KMS-11 (cell line): ENCODE measurements around the gene VCL.
"Not testable (repeated sequence)": the region's sequence is repeated elsewhere in the genome, so short reads cannot be mapped to it uniquely, and the experiment has no call there.

Experiments used
- H2AFZ ChIP-seq: fragments of 200-600 bp; sonication (generic); 2 replicates; pipeline ENCODE4 v1.6.1; 2016; ENCODE audit warnings: antibody characterized with exemption, mixed run types, low read depth
- H3K27ac ChIP-seq: fragments of 200-600 bp; sonication (generic); 2 replicates; pipeline ENCODE4 v1.6.1; 2016; ENCODE audit warnings: mild to moderate bottlenecking, mixed run types
- H3K27me3 ChIP-seq: fragments of 200-600 bp; sonication (generic); 2 replicates; pipeline ENCODE4 v1.6.1; 2017; ENCODE audit warnings: mild to moderate bottlenecking, low read depth, mixed run types, moderate library complexity; ENCODE audit not compliant: insufficient read depth
- H3K36me3 ChIP-seq: fragments of 200-600 bp; sonication (generic); 2 replicates; pipeline ENCODE4 v1.6.1; 2017; ENCODE audit warnings: mild to moderate bottlenecking, mixed run types; ENCODE audit not compliant: insufficient read depth
- H3K4me1 ChIP-seq: fragments of 200-600 bp; sonication (generic); 2 replicates; pipeline ENCODE4 v1.6.1; 2016; ENCODE audit warnings: mild to moderate bottlenecking, low read depth, mixed run types; ENCODE audit not compliant: poor library complexity, severe bottlenecking
- H3K4me2 ChIP-seq: fragments of 200-600 bp; sonication (generic); 2 replicates; pipeline ENCODE4 v1.7.0; 2016; ENCODE audit warnings: mild to moderate bottlenecking, mixed run types
- H3K4me3 ChIP-seq: fragments of 200-600 bp; sonication (generic); IDR thresholded peaks from 2 replicates; pipeline ENCODE4 v1.6.1; 2017; ENCODE audit warnings: low read depth, low read length, mixed read lengths; ENCODE audit not compliant: insufficient read depth
- H3K79me2 ChIP-seq: fragments of 200-600 bp; sonication (generic); 2 replicates; pipeline ENCODE4 v1.6.1; 2016; ENCODE audit warnings: low read depth, mixed run types; ENCODE audit not compliant: insufficient read depth
- H3K9ac ChIP-seq: fragments of 200-600 bp; sonication (generic); 2 replicates; pipeline ENCODE4 v1.6.1; 2016; ENCODE audit warnings: mild to moderate bottlenecking, mixed run types
- H4K20me1 ChIP-seq: fragments of 200-600 bp; sonication (generic); 2 replicates; pipeline ENCODE4 v1.6.1; 2016; ENCODE audit warnings: mild to moderate bottlenecking, mixed run types; ENCODE audit not compliant: insufficient read depth
- TF ChIP-seq, protein P1 (sequence below): fragments of 200-600 bp; sonication (generic); conservative IDR thresholded peaks from 2 replicates; pipeline ENCODE4 v1.6.1; 2017; ENCODE audit warnings: low read depth, mild to moderate bottlenecking, antibody characterized with exemption, low read length, moderate library complexity, mixed read lengths

VCL gene

DNA sequence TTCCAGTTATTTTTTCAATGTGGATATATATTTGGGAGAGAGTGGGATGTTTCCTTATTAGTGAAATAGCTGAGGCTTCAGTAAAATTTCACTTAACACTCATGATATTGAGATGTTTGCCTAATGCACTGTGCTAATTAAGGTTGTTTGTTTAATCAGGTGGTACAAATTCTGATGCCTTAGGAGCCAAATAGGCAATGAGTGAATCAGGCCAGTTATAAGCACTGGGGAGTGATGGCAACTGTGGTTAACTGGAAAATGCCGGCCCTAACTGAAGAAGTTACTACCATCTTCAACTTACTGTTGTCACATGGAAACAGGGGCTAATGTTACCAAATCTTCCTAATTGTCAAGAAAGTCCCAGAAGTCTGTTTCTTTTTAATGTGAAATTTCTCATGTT is 32.0 kb downstream of the VCL start:
- H3K36me3 ChIP-seq, result no peaks in the 10 kb centered on the region
- TF ChIP-seq, protein P1, sequence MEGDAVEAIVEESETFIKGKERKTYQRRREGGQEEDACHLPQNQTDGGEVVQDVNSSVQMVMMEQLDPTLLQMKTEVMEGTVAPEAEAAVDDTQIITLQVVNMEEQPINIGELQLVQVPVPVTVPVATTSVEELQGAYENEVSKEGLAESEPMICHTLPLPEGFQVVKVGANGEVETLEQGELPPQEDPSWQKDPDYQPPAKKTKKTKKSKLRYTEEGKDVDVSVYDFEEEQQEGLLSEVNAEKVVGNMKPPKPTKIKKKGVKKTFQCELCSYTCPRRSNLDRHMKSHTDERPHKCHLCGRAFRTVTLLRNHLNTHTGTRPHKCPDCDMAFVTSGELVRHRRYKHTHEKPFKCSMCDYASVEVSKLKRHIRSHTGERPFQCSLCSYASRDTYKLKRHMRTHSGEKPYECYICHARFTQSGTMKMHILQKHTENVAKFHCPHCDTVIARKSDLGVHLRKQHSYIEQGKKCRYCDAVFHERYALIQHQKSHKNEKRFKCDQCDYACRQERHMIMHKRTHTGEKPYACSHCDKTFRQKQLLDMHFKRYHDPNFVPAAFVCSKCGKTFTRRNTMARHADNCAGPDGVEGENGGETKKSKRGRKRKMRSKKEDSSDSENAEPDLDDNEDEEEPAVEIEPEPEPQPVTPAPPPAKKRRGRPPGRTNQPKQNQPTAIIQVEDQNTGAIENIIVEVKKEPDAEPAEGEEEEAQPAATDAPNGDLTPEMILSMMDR, result no peak
- H3K79me2 ChIP-seq, result no peaks in the 10 kb centered on the region
- H3K27me3 ChIP-seq, result no peaks in the 10 kb centered on the region
- H3K4me1 ChIP-seq, result no peaks in the 10 kb centered on the region
- H3K9ac ChIP-seq, result no peak overlapping the region
- H3K4me2 ChIP-seq, result no peak overlapping the region
- no peaks in the 10 kb centered on the region for H4K20me1 ChIP-seq
- H3K4me3 ChIP-seq, result no peak overlapping the region
- H3K27ac ChIP-seq, result no peak overlapping the region
- no peak overlapping the region for H2AFZ ChIP-seq

DNA sequence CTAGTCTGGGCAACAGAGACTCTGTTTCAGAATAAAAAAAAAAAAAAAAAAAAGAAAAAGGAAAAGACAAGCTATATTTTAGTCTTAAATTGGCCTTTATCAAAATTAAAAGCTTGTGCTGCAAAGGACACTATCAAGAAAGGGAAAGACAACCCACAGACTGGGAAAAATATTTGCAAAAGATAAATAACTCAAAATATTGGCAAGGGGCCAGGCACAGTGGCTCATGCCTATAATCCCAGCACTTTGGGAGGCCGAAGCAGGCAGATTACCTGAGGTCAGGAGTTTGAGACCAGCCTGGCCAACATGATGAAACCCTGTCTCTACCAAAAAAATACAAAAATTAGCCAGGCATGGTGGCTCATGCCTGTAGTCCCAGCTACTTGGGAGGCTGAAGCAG is 34.3 kb downstream of the VCL start:
- H3K27me3 ChIP-seq, H3K36me3 ChIP-seq, H4K20me1 ChIP-seq, H3K4me1 ChIP-seq, H3K9ac ChIP-seq, H2AFZ ChIP-seq, H3K79me2 ChIP-seq, H3K4me3 ChIP-seq, H3K4me2 ChIP-seq, H3K27ac ChIP-seq: not testable (repeated sequence)

DNA sequence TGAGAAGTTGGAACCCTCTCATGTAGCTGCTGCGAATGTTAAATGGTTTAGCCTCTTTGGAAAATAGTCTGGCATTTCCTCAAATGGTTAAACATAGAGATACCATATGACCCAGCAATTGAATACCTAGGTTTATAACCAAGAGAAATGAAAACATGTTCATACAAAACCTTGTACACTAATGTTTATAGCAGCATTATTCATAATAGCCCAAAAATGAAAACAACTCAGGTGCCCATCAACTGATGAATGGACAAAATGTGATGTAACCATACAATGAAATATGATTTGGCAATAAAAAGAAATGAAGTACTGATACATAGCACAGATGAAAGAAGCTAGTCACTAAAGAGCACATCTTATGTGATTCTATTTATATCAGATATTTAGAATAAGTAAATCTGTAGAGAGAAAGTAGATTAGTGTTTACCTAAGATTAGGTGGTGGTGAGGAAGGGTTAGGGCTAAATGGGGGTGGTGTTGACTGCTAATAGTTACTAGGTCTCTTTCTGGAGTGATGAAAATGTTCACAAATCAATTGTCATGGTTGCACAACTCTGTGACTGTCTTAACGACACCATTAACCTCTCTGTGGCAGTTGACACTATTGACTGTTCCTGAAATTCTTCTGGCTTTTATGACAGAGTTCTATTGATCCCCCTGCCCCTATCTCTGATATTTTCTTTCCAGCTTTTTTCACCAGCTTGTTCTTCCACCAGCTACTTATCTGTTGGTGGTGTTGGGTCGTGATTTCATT is 35.2 kb downstream of the VCL start:
- H3K36me3 ChIP-seq, result no peaks in the 10 kb centered on the region
- H2AFZ ChIP-seq, result no peak overlapping the region
- H3K27me3 ChIP-seq, result no peaks in the 10 kb centered on the region
- no peaks in the 10 kb centered on the region for H3K4me1 ChIP-seq
- no peak overlapping the region for H3K4me2 ChIP-seq
- no peaks in the 10 kb centered on the region for H3K79me2 ChIP-seq
- TF ChIP-seq, protein P1, result no peak
- no peak overlapping the region for H3K27ac ChIP-seq
- H3K9ac ChIP-seq, result no peak overlapping the region
- no peak overlapping the region for H3K4me3 ChIP-seq
- no peaks in the 10 kb centered on the region for H4K20me1 ChIP-seq

DNA sequence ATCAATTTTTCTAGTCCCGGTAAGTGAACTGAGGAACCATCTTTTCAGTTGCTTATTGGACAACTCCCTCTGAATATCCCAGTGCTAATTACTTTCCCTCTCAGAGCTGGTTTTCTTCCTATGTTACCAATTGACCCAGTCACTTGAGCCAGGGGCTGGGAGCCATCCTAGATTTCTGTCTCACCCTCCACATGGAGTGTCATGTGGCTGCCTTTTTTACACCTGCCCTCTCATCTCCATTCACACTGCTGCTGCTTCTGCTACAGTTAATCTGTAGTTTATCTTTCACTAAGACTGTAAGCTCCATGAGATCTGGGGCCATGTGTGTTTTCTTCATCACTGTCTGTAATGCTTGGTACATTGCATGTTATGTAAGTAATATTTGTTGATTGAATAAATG is 35.8 kb downstream of the VCL start:
- no peaks in the 10 kb centered on the region for H3K36me3 ChIP-seq
- H3K27ac ChIP-seq, result no peak overlapping the region
- no peak overlapping the region for H3K9ac ChIP-seq
- TF ChIP-seq, protein P1, result no peak
- H3K4me2 ChIP-seq, result no peak overlapping the region
- no peaks in the 10 kb centered on the region for H3K27me3 ChIP-seq
- no peaks in the 10 kb centered on the region for H4K20me1 ChIP-seq
- H3K4me1 ChIP-seq, result no peaks in the 10 kb centered on the region
- no peak overlapping the region for H2AFZ ChIP-seq
- no peak overlapping the region for H3K4me3 ChIP-seq
- no peaks in the 10 kb centered on the region for H3K79me2 ChIP-seq

DNA sequence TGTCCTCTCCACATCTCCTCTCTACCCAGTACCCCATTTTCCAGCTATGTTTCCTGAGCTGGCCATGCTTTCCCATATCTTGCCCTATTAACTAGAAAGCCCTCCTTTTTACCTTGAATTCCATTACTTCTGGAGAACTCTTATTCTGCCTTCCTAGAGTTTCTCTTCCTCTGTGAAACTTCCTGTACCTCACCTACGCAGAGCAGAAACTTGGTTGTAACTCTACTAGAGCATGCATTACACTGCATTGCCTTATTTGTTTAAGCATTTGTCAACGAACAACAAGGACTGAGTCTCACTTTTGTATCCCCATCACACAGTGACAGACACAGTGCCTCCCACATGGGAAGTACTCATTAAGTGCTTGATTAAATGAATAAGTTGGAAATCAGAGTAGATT is 36.4 kb downstream of the VCL start:
- H3K27ac ChIP-seq, result no peak overlapping the region
- H3K9ac ChIP-seq, result no peak overlapping the region
- no peaks in the 10 kb centered on the region for H3K36me3 ChIP-seq
- no peak overlapping the region for H2AFZ ChIP-seq
- H3K4me3 ChIP-seq, result no peak overlapping the region
- H3K4me1 ChIP-seq, result no peaks in the 10 kb centered on the region
- no peaks in the 10 kb centered on the region for H4K20me1 ChIP-seq
- H3K79me2 ChIP-seq, result no peaks in the 10 kb centered on the region
- no peaks in the 10 kb centered on the region for H3K27me3 ChIP-seq
- no peak overlapping the region for H3K4me2 ChIP-seq
- TF ChIP-seq, protein P1, result no peak
